Bronchial epithelial cell (primary cell): ENCODE measurements around the gene SERPINA5. TPM values are rescaled to one million over a fixed set of nuclear protein-coding genes. Genes with fewer than 3 reads are reported as not detected.

ENCODE experiments used
- DNase-seq: peaks from one replicate; pipeline ENCODE4 v3.0.0-alpha.2; 2010; ENCODE audit warnings: low read depth
- FAIRE-seq: peaks from 2 replicates; lab custom pipeline; 2011; peaks lifted over from hg19 to GRCh38; lab: Jason Lieb, UNC
- H3K27me3 ChIP-seq: 2 replicates; pipeline ENCODE4 v1.5.1; 2011; ENCODE audit warnings: low read length; ENCODE audit not compliant: control insufficient read depth, insufficient read depth
- H3K36me3 ChIP-seq: 2 replicates; pipeline ENCODE4 v1.5.1; 2011; ENCODE audit warnings: low read length; ENCODE audit not compliant: control insufficient read depth, insufficient read depth
- H3K4me3 ChIP-seq: 2 replicates; pipeline ENCODE4 v1.5.1; 2011; ENCODE audit warnings: mild to moderate bottlenecking, low read depth, low read length, control low read depth
- total RNA-seq: library from RNA; depleted of rRNA; stranded (reverse); fragments of >200 nt; gene quantifications from 2 replicates; pipeline ENCODE4 v1.2.1, GENCODE V29; 2014
- TF ChIP-seq, protein P1 (sequence below): IDR thresholded peaks from 2 replicates; pipeline ENCODE4 v1.5.1; 2011; ENCODE audit warnings: mild to moderate bottlenecking, moderate library complexity, low read length, control low read depth, inconsistent platforms; ENCODE audit not compliant: insufficient read depth, severe bottlenecking

The SERPINA5 gene, protein sequence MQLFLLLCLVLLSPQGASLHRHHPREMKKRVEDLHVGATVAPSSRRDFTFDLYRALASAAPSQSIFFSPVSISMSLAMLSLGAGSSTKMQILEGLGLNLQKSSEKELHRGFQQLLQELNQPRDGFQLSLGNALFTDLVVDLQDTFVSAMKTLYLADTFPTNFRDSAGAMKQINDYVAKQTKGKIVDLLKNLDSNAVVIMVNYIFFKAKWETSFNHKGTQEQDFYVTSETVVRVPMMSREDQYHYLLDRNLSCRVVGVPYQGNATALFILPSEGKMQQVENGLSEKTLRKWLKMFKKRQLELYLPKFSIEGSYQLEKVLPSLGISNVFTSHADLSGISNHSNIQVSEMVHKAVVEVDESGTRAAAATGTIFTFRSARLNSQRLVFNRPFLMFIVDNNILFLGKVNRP
- not detected in 2 replicates for total RNA-seq

GRCh38 chr14:94581127-94581999 is at the start of gene SERPINA5:
Gene SERPINA5 (plus strand): TSS chr14:94581426. CDS start chr14:94587363, 5,937 bp downstream.
- no peaks in the 10 kb centered on the region for H3K36me3 ChIP-seq
- no peak for DNase-seq
- TF ChIP-seq, protein P1, sequence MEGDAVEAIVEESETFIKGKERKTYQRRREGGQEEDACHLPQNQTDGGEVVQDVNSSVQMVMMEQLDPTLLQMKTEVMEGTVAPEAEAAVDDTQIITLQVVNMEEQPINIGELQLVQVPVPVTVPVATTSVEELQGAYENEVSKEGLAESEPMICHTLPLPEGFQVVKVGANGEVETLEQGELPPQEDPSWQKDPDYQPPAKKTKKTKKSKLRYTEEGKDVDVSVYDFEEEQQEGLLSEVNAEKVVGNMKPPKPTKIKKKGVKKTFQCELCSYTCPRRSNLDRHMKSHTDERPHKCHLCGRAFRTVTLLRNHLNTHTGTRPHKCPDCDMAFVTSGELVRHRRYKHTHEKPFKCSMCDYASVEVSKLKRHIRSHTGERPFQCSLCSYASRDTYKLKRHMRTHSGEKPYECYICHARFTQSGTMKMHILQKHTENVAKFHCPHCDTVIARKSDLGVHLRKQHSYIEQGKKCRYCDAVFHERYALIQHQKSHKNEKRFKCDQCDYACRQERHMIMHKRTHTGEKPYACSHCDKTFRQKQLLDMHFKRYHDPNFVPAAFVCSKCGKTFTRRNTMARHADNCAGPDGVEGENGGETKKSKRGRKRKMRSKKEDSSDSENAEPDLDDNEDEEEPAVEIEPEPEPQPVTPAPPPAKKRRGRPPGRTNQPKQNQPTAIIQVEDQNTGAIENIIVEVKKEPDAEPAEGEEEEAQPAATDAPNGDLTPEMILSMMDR = no peak
- H3K27me3 ChIP-seq = no peaks in the 10 kb centered on the region
- no peak within 1 kb of the TSS for H3K4me3 ChIP-seq
- FAIRE-seq = no peak

- FAIRE-seq = no peak
- Histone ChIP-seq H3K36me3 (no peaks in the 10 kb centered on the region), H3K27me3 (no peaks in the 10 kb centered on the region), H3K4me3 (no peak overlapping the region)
- DNase-seq = peak; percentile 42
- TF ChIP-seq, protein P1 = no peak
These were observed 48.8 kb upstream of the SERPINA5 start for GRCh38 chr14:94532447-94532846.

DNA sequence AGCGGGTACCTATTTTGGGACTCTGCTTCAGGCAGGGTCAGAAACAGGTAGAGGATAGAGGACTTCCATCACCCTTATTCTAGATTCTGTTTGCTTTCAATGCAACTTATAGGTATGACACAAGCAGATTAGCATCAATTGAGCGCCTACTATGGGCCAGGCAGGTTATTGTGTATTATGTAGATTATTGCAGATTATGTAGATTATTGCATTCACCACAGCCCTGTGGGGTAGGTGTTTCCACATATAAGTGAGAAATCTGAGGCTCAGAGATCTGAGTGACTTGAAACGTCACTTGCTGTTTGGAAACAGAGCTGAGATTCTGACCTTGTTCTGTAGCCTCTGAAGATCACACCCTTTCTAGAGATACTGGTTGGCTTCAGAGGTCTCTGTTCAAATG is 45.7 kb upstream of the SERPINA5 start:
- DNase-seq = no peak
- no peak for FAIRE-seq

GRCh38 chr14:94536836-94537235 is 44.4 kb upstream of the SERPINA5 start:
- Histone ChIP-seq H3K36me3 (no peaks in the 10 kb centered on the region), H3K4me3 (no peak overlapping the region), H3K27me3 (no peaks in the 10 kb centered on the region)
- DNase-seq (peak; percentile 25), FAIRE-seq (no peak)
- TF ChIP-seq, protein P1 = no peak

More for the DNA sequence above, 45.7 kb upstream of the SERPINA5 start:
- Histone ChIP-seq H3K4me3 (no peak overlapping the region), H3K27me3 (no peaks in the 10 kb centered on the region), H3K36me3 (no peaks in the 10 kb centered on the region)
- TF ChIP-seq, protein P1 = no peak

DNA sequence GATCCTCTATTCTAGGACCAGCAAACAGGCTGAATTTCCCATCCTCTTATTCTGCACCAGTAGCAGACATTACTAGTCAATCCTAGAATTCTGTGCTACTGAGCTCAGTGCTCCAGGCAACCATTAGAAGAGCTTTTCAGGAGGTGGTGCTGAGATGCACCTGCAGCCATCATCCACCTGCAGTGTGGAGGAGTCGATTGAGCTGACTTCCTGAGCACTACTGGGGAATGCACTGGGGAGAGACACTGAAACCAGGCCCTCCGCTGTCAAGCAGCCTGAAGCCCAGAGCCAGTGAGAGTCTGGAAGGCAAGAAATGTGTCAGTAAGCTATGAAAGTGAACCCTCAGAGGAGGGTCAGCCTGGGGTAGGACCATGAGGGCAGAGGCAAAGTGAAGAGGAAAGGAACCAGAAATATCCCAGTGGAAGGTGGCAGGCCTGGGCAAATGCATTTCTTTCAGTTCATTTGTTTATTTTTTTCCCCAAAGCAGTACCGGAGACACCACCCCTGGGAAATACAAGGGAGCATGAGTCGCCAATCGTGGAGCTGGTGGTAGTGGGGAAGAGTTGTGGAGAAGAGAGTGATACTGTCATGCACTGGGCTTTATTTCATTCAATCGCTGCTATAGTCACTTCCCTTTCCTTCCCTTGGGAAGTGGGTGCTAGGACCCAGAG is 43.0 kb upstream of the SERPINA5 start:
- Histone ChIP-seq H3K4me3 (no peak overlapping the region), H3K27me3 (no peaks in the 10 kb centered on the region), H3K36me3 (no peaks in the 10 kb centered on the region)
- TF ChIP-seq, protein P1 = no peak
- DNase-seq (no peak), FAIRE-seq (no peak)
